ENCODE results near the gene SEMA5B. TPM values are rescaled to one million over a fixed set of nuclear protein-coding genes. Genes with fewer than 3 reads are reported as not detected.

SEMA5B gene
- total RNA-seq, 3 donors from 2014 or later = 0.34 to 0.89 (median 0.35) TPM

- H3K36me3 ChIP-seq (ENCODE audit: low read depth) = no peaks in the 10 kb centered on the region
- intact Hi-C loops (cut with DNase I, micrococcal nuclease) = no loop called here
- no peak for ATAC-seq
- DNase-seq = no peak
- H3K4me3 ChIP-seq = no peak overlapping the region
- no peaks in the 10 kb centered on the region for H3K9me3 ChIP-seq
- TF ChIP-seq, protein P1, sequence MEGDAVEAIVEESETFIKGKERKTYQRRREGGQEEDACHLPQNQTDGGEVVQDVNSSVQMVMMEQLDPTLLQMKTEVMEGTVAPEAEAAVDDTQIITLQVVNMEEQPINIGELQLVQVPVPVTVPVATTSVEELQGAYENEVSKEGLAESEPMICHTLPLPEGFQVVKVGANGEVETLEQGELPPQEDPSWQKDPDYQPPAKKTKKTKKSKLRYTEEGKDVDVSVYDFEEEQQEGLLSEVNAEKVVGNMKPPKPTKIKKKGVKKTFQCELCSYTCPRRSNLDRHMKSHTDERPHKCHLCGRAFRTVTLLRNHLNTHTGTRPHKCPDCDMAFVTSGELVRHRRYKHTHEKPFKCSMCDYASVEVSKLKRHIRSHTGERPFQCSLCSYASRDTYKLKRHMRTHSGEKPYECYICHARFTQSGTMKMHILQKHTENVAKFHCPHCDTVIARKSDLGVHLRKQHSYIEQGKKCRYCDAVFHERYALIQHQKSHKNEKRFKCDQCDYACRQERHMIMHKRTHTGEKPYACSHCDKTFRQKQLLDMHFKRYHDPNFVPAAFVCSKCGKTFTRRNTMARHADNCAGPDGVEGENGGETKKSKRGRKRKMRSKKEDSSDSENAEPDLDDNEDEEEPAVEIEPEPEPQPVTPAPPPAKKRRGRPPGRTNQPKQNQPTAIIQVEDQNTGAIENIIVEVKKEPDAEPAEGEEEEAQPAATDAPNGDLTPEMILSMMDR (IDR thresholded peaks at IDR 0.05) = no peak
- peaks cover 8% of the 10 kb centered on the region for H3K4me1 ChIP-seq (ENCODE audit: low read depth)
Measured at GRCh38 chr3:122986693-122987179, 40.8 kb downstream of the SEMA5B start.

GRCh38 chr3:122985539-122985938, 42.0 kb downstream of the SEMA5B start:
- H3K4me1 ChIP-seq (ENCODE audit: low read depth) = peaks cover 8% of the 10 kb centered on the region
- TF ChIP-seq, protein P1 (IDR thresholded peaks at IDR 0.05) = no peak
- H3K36me3 ChIP-seq (ENCODE audit: low read depth) = no peaks in the 10 kb centered on the region
- DNase-seq = no peak
- H3K4me3 ChIP-seq = no peak overlapping the region
- no peaks in the 10 kb centered on the region for H3K9me3 ChIP-seq
- ATAC-seq = no peak
- intact Hi-C loops (cut with DNase I, micrococcal nuclease) = no loop called here

DNA sequence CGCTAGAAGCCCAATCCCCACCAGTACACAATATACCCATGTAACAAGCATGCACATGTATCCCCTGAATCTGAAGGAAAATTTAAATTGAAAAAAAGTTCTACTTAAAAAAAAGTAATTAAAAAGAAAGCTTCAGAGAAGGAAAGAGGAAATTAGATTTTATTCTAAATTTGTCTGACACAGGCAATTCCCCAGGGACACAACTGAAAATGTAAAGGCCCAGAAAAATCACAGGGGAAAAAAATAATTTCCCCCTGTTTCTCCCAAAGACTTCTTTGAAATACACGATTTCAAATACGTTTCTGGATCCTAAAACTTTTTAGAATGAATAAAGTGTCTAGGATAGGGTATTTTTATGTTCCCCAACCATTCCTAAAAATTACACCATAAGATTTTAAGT, 42.9 kb downstream of the SEMA5B start:
- DNase-seq = no peak
- TF ChIP-seq, protein P1 (IDR thresholded peaks at IDR 0.05) = no peak
- no peak for ATAC-seq
- Histone ChIP-seq H3K9me3 (no peaks in the 10 kb centered on the region), H3K4me1 (ENCODE audit: low read depth) (peaks cover 8% of the 10 kb centered on the region), H3K4me3 (no peak overlapping the region), H3K36me3 (ENCODE audit: low read depth) (no peaks in the 10 kb centered on the region)
- intact Hi-C loops (cut with DNase I, micrococcal nuclease) = no loop called here

DNA sequence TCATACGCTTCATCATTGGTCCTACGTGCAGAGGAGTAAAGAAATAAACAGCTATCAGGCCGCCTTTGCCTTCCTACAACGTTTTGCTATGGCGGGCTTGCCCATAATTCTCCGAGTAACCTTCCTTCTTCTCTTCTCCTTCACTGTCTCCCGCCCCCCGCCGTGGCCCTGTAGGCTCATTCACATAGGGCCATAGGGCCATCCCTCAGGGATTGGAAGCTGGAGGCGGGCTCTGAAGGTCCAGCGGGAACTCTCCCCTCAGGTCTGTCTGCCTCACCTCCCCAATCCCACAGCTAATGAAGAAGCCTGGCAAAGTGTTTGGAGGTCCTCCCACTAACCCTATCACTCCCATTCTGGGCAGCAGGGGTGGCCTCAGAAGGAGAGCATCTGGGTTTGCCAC, 43.6 kb downstream of the SEMA5B start:
- Histone ChIP-seq H3K9me3 (no peaks in the 10 kb centered on the region), H3K4me3 (no peak overlapping the region), H3K36me3 (ENCODE audit: low read depth) (no peaks in the 10 kb centered on the region), H3K4me1 (ENCODE audit: low read depth) (peaks cover 8% of the 10 kb centered on the region)
- intact Hi-C loops (cut with DNase I, micrococcal nuclease) = no loop called here
- TF ChIP-seq, protein P1 (IDR thresholded peaks at IDR 0.05) = no peak
- DNase-seq (no peak), ATAC-seq (no peak)

DNA sequence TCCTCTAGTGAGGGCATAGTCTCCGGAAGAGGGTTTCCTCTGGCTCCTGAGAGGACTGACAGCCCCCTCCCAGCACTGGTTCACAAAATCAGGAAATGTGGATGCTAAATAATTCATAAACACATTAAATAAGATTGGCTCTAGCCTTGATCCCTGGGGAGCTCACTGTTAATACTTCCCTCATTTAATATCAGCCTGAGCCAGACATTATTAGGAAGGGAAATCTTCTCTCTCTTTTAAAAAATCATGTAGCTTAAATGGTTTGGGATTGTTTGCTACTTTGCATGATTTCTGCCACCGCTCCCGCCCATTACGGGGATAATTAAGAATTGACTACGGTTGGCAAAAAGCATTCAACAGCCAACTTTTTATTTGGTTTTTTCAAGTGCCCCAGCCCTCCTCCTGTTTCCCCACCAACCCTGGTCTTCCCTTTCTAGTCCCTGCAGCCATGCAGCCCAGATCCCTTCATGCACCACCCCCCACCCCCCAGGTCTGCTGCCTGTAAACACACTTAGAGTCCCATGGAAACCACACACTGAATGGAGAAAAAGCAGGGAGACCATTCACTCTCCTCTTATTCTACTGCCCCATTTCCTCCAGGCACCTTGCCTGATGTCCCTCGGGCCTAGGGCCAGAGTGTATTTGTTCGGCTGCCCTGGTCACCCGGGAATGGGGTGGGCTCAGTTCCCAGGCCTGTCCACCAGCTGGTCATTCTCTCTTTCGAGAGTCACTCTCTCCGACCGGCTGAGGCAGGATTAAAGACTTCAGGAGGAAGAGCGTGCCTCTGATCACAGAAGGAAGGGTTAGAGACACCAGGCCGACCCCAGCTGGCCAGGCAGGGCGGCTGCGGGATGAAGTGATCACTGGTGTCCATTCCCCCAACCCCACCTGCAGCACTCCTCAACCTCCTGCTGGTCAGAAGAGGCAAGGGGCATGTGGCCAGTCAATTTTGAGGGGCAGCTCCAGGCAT, 45.1 kb downstream of the SEMA5B start:
- peak; percentile 33 for ATAC-seq
- H3K4me1 ChIP-seq (ENCODE audit: low read depth) = peaks cover 8% of the 10 kb centered on the region
- peak in 1 of 3 donors; percentile 16 for DNase-seq
- TF ChIP-seq, protein P1 (IDR thresholded peaks at IDR 0.05) = no peak
- H3K4me3 ChIP-seq = no peak overlapping the region
- no peaks in the 10 kb centered on the region for H3K9me3 ChIP-seq
- intact Hi-C loops (cut with DNase I, micrococcal nuclease) = no loop called here
- H3K36me3 ChIP-seq (ENCODE audit: low read depth) = no peaks in the 10 kb centered on the region
